ENCODE data around the gene ERCC6.

- TF ChIP-seq CTCF (IDR thresholded peaks at IDR 0.05), result no peak
- TF ChIP-seq POLR2A (IDR thresholded peaks at IDR 0.05), result no peak
These were observed 40.5 kb downstream of the ERCC6 start for GRCh38 chr10:49498425-49498824.

Measured in Peyer's patch (tissue), 4 donors.